HG03060 (cell line): Measurements from ENCODE around the gene ZNF92.
"Not testable (repeated sequence)": the region's sequence is repeated elsewhere in the genome, so short reads cannot be mapped to it uniquely, and the experiment has no call there.

Source experiments
- ATAC-seq: cut with Tn5 transposase; IDR thresholded peaks from one replicate; pipeline ENCODE4 v1.9.1; 2021; ENCODE audit warnings: low read depth, moderate number of reproducible peaks; ENCODE audit not compliant: unreplicated experiment

Gene ZNF92

DNA sequence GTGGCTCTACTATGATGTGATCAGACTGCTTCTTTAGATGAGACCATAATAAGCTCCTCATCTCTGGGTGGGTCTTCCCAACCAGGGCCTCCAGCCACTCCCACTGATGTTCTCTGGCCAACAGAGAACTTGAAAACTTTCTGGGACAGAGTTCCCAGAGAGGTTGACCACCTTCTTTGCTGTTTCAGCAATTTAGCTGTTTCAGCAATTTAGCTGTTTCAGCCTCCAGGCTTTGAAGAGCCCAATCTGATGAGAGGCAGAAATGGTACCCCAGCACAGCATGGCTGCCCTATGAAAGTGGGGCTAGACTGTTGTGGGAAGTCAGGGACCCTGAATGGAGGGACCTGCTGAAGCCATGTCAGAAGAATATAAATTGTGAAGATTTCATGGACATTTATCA lies 49.0 kb downstream of the ZNF92 start:
- no peak for ATAC-seq

DNA sequence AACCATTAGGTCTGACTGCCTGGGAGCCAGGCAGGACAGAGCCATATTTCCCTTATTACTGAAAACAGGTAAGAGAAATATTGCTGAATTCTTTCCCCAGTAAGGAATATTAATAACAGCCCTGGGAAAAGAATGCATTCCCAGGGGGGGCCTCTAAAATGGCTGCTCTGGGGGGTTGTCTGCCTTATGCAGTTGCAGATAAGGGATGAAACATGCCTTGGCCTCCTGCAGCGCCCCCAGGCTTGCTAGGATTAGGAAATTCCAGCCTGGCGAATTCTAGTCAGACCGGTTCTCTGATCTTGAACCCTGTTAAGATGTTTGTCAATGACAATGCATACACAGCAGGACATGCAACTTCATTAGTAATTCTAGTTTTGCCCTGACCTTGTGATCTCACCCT lies 49.6 kb downstream of the ZNF92 start:
- ATAC-seq: not testable (repeated sequence)

DNA sequence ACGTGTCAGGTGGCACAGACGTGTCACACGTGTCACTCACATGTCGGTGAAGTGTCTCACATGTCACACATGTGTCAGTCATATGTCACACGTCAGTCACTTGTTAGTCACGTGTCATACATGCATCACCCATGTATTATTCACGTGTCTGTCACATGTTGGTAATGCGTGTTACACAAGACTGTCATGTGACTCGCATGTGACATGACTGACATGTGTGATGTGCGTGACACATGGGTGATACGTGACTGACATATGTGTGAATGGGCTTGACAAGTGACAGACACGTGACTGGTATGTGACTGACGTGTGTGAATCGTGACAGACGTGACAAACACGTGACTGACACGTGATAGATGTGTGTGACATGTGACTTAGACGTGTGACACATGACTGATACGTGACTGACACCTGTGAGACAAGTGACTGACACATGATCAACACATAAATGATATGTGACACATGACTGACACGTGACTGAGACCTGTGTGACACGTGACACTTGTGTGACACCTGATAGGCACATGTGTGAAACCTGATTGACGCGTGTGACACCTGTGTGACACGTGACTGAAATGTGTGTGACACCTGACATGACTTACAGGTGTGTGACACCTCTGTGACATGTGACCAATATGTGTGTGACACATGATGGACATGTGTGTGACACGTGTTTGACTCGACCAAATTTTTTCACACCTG lies 56.1 kb downstream of the ZNF92 start:
- no peak for ATAC-seq

DNA sequence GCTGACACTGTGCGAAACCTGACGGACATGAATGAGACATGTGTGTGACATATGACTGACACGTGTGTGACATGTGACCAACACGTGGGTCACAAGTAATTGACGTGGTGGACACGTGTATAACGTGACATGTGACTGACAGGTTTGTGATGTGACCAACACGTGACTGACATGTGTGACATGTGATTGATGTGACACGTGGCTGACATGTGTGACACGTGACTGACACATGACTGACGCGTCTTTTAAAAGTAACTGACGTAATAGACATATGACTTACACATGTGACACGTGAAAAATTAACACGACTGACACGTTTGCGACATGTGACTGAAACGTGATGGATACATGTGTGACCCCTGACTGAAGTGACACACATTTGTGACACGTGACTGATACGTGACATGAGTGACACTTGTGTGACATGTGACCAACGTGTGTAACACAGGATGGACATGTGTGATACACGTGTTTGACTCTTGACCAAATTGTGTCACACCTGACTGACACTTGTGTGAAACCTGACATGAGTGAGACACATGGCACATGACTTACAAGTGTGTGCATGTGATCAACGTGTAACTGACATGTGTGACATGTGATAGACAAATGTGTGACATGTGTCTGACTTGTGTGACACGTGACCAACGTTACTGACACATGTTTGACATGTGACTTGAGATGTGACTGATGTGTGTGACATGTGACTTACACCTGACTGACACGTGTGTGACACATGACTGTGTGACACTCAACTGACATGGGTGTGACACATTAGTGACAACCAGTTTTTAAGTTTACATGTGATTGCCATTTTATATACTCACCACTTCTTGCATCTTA lies 56.9 kb downstream of the ZNF92 start:
- no peak for ATAC-seq

DNA sequence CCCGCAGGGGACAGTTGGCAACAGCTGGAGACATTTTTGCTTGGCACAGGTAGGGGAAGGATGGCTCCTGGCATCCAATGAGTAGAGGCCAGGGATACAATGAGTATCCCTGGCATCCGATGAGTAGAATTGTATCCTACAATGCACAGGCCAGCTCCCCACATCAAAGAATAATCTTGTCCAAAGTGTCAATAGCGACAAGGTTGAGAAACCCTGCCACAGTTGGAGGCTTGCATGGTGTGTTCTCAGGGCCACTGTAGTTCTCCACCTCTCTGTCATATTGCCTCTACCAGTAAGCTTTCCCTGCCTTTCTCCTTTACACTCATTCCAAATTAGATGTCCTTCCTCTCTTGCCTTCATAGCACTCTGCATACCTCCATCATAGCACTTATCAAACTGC lies 60.7 kb downstream of the ZNF92 start:
- ATAC-seq: no peak

DNA sequence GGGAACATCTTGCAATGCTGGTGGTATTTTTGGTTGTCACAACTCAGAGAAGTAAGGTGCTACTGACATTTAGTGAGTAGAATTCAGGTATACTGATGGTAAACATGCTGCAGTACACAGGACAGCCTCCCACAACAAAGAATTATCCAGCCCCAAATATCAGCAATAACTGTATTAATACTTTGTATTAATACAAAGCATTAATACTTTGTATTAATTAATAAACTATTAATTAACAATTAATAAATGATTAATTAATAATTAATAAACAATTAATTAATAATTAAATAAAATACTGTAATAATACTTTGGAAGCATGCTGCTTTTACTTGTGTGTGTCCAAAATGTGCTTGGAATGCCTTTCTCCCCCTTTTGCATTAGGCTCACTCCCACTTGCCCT lies 62.5 kb downstream of the ZNF92 start:
- ATAC-seq: no peak

DNA sequence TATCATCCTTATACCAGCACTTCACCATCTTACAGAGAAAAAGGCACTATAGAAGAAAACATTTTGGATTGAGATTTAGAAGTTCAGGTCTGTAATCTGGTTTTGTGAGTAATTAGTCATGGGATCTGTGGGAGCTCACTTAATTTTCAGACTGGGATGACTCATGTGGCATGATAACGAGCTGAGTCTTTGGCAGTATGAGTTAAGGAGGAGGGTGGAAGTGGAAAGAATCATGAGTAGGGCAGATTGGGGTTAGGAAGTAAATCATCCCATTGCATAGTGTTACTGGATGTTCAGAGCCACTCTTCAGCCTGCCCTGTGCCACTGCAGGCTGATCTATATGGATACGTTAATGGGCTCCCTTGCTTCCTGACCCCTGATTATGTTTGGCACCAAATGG lies 64.9 kb downstream of the ZNF92 start:
- no peak for ATAC-seq

DNA sequence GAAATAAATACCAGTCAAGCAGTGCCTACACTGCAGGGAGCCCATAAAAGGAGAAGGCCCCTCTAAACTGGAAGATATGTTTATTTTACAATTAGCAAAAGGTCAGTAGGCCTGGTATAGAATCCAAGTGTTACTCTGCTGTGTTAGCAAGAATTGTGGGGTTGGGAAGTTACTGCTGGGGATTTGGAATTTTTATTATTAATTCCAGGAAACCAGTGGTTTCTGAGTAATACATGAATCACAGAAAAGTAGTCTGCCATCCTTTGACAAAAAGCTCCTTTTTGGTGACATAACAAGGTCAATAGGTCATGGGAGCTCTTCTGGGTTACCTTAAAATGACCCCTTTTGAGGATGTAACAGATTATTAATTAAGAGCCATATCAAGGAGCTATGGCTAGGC lies 67.4 kb downstream of the ZNF92 start:
- no peak for ATAC-seq

DNA sequence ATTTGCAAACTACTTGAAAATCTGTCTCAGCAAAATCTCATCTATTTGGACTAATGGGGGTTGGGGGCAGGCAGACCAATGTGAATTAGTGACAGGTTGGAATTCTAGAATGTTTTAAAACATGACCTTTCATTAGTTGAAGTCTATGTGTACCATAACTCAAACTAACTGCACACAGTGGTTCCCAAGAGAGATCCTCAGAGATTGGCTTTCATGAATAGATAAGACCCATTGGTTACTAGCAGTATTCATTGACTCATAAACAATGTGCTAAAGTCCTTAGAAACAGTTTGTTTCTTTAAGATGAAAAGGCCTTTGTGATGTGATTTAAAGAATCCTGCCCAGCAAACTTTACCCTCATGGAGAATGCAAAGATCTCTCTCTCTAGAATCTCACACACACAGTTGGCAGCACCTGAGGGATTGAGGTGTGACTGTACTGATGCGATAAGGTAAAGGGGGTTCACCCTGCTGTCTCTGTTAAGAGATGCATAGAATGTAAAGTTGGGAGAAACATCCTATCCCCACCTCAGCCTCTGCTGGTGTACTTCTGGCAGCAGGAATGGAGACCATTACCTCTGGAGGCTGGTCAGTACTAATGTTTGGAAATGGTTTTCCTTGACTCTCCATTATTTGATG lies 70.7 kb downstream of the ZNF92 start:
- no peak for ATAC-seq

DNA sequence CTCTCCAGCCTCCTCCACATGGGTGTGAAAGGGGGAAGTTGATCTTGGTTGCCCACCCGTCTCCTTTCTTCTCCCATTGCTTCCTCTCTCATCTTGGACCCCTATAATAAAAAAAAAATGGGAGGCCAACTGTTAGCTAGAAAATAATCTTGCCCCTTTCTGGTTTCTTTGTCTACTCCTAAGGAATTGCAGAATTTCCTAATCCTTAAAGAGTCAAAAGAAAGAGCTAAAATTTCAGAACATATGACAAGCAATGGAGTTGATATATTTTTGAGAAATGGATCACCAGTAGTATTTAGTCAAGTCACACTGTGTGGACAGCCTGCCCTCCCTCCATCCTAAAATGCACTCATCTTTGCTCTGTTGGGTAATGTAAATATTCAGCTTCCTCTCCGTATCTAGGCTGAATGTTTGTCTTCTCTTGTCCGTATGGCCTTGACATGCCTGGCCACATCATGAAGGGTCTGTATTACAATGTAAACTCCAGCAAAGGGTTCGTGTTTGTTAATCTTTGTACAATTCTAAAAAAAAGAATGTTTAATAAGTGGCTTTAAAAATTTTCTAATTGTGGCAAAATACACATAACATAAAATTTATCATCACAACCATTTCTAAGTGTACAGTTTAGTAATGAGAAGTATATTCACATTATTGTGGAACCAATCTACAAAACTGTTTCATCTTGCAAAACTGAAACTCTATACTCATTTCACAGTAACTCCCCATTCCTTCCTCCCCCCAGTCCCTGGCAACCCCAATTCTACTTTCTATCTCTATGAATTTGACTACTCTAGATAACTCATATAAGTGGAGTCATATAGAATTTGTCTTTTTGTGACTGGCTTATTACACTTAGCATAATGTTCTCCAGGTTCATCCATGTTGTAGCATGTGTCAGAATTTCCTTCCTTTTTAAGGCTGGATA lies 71.5 kb downstream of the ZNF92 start:
- no peak for ATAC-seq

DNA sequence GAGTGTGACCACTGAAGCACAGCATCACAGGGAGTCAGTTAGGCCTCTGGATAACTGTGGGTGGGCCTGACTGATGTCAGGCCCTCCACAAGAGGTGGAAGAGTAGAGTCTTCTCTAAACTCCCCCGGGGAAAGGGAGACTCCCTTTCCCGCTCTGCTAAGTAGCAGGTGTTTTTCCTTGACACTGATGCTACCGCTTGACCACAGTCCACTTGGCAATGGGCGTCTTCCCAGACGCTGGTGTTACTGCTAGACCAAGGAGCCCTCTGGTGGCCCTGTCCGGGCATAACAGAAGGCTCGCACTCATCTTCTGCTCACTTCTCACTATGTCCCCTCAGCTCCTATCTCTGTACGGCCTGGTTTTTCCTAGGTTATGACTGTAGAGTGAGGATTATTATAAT lies 73.4 kb downstream of the ZNF92 start:
- not testable (repeated sequence) for ATAC-seq

DNA sequence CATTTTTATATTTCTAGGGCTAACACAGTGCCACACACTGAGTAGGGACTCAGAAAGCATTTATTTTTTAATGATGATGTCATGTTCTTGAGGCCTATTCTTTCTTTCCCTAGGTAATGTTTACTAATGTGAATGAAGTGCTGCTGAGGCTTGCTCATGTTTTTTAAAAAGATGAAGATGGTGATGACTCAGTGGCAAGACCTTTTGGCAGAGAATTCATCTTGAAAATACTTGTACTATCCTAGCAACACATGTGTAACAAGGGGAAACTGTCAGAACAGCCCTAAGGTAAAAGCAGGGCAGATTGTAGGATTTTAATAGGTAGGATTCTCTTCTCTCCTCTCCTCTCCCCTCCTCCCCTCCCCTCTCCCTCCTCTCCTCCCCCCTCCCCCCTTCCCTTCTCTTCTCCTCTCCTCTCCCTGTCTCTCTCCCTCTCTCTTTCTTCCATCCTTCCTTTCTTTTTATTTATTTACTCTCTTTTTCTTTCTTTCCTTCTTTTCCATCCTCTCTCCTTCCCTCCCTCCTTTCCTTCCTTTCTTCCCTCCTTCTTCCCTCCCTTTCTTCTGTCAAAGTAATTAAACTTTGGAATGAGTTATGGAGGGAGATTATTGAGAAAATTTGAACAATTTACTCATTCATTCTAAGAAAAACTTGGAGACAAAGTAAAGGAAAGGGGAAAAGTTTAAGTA lies 75.3 kb downstream of the ZNF92 start:
- no peak for ATAC-seq

DNA sequence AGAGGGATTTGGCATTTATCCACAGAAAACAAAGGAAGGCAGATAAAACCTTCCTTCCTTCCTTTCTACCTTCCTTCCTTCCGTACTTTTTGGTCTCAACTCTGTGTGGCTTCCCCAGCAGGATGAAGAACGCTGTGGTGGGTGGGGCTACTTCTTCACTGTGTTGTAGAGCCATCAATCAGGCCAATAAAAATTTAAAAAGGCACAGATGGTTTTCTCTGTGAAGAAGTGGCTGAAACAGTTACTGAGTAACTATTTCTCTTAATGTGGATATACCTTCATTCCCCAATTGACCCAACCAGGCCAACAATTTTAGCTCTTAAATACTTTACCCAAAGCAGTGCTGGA lies 75.8 kb downstream of the ZNF92 start:
- ATAC-seq: no peak
